H1 (cell line): ENCODE data around the gene CREB3L4. TPM values are rescaled to one million over a fixed set of nuclear protein-coding genes. Genes with fewer than 3 reads are reported as not detected.
A peak's percentile ranks its signal among the peaks of the same experiment; 100 is the strongest.

Experiments
- CTCF ChIA-PET: fragments of 300-600 bp; sonication (Branson Sonifier 250); formaldehyde crosslinking; loops from one replicate; lab custom pipeline; 2021; ENCODE audit not compliant: partially characterized antibody; lab: Charles Lee
- POLR2A ChIA-PET: fragments of 300-600 bp; sonication (Branson Sonifier 250); formaldehyde crosslinking; loops from one replicate; lab custom pipeline; 2021; ENCODE audit warnings: inconsistent platforms; ENCODE audit not compliant: partially characterized antibody; lab: Charles Lee
- DNase-seq, 2 experiments: peaks; one replicate each; pipeline versions ENCODE4 v3.0.0 to v3.0.0-alpha.2; 2010 to 2022; ENCODE audit warnings: low spot score in 2 of 2, low read depth in 1 of 2, mixed read lengths in 1 of 2
- FAIRE-seq: peaks from 2 replicates; lab custom pipeline; 2011; peaks lifted over from hg19 to GRCh38; lab: Jason Lieb, UNC
- H2AFZ ChIP-seq: 2 replicates; pipeline ENCODE4 v1.8.1; 2012; ENCODE audit warnings: low read length, inconsistent platforms
- H2AK5ac ChIP-seq: 2 replicates; pipeline ENCODE4 v1.6.1; 2013; ENCODE audit warnings: low read depth, low read length
- H2BK120ac ChIP-seq: replicated peaks from 2 replicates; pipeline ENCODE3; 2013; ENCODE audit warnings: low read depth, low read length, inconsistent platforms
- H2BK12ac ChIP-seq: 2 replicates; pipeline ENCODE4 v1.6.1; 2013; ENCODE audit warnings: low read depth, low read length
- H2BK15ac ChIP-seq: 2 replicates; pipeline ENCODE4 v1.6.1; 2013; ENCODE audit warnings: low read length
- H2BK20ac ChIP-seq: 2 replicates; pipeline ENCODE4 v1.6.1; 2013; ENCODE audit warnings: low read length
- H2BK5ac ChIP-seq: 2 replicates; pipeline ENCODE4 v1.6.1; 2013; ENCODE audit warnings: low read depth, low read length
- H3K14ac ChIP-seq: 2 replicates; pipeline ENCODE4 v1.6.1; 2013; ENCODE audit warnings: inconsistent platforms; ENCODE audit not compliant: insufficient read length
- H3K18ac ChIP-seq: 2 replicates; pipeline ENCODE4 v1.6.1; 2013; ENCODE audit warnings: low read length; ENCODE audit errors: extremely low read depth
- H3K23ac ChIP-seq: 2 replicates; pipeline ENCODE4 v1.6.1; 2013; ENCODE audit warnings: inconsistent platforms; ENCODE audit not compliant: insufficient read length
- H3K23me2 ChIP-seq: 2 replicates; pipeline ENCODE4 v1.6.1; 2013; ENCODE audit warnings: low read depth, low read length
- H3K27ac ChIP-seq: 2 replicates; pipeline ENCODE4 v1.6.1; 2011; ENCODE audit warnings: low read depth, low read length, inconsistent platforms
- H3K27me3 ChIP-seq, 4 experiments: replicated peaks in 1 of 4; 1 replicate in 1 of 4; 2 replicates in 3 of 4; pipeline versions ENCODE4 v1.6.1 to v1.8.1; 2011 to 2013; ENCODE audit warnings: low read length in 3 of 4, mild to moderate bottlenecking in 3 of 4, inconsistent platforms in 2 of 4, mixed read lengths in 2 of 4, moderate library complexity in 1 of 4; ENCODE audit not compliant: control insufficient read depth in 3 of 4, insufficient read depth in 3 of 4; ENCODE audit errors: extremely low read depth in 1 of 4
- H3K36me3 ChIP-seq, 4 experiments: 2 replicates each; pipeline versions ENCODE4 v1.6.1 to v1.8.1; 2011 to 2013; ENCODE audit warnings: mild to moderate bottlenecking in 4 of 4, low read length in 3 of 4, moderate library complexity in 2 of 4, control low read depth in 1 of 4, inconsistent platforms in 1 of 4; ENCODE audit not compliant: insufficient read depth in 4 of 4, control insufficient read depth in 2 of 4
- H3K4ac ChIP-seq: replicated peaks from 2 replicates; pipeline ENCODE3; 2013; ENCODE audit warnings: low read length, low read depth, mixed read lengths, inconsistent platforms; ENCODE audit not compliant: insufficient read length
- H3K4me1 ChIP-seq, 4 experiments: replicated peaks in 1 of 4; 1 replicate in 1 of 4; 2 replicates in 3 of 4; pipeline versions ENCODE4 v1.6.1 to v1.8.1; 2011 to 2013; ENCODE audit warnings: low read length in 3 of 4, inconsistent platforms in 2 of 4, mixed read lengths in 1 of 4; ENCODE audit not compliant: insufficient read depth in 4 of 4, control insufficient read depth in 3 of 4
- H3K4me2 ChIP-seq, 2 experiments: 2 replicates each; pipeline versions ENCODE4 v1.6.1 to v1.8.1; 2011 to 2013; ENCODE audit warnings: low read depth in 2 of 2, low read length in 2 of 2, control low read depth in 1 of 2, inconsistent platforms in 1 of 2, mild to moderate bottlenecking in 1 of 2; ENCODE audit not compliant: insufficient read depth in 1 of 2
- H3K4me3 ChIP-seq, 4 experiments: fragments of 200-600, 300-600 bp in 1 of 4; sonication (generic), shearing (Covaris generic), sonication (Bioruptor Twin) in 1 of 4; 2 replicates each; pipeline versions ENCODE4 v1.5.1 to v1.8.1; 2011 to 2016; ENCODE audit warnings: low read length in 4 of 4, low read depth in 3 of 4, control low read depth in 2 of 4, inconsistent platforms in 2 of 4, mild to moderate bottlenecking in 2 of 4, mixed read lengths in 1 of 4, moderate library complexity in 1 of 4; ENCODE audit not compliant: insufficient read depth in 2 of 4; ENCODE audit errors: extremely low read depth in 1 of 4
- H3K56ac ChIP-seq: replicated peaks from 2 replicates; pipeline ENCODE3; 2013; ENCODE audit warnings: low read depth, mild to moderate bottlenecking, mixed read lengths, low read length, inconsistent platforms; ENCODE audit not compliant: insufficient read length
- H3K79me1 ChIP-seq: 2 replicates; pipeline ENCODE4 v1.6.1; 2013; ENCODE audit warnings: low read depth, low read length, control low read depth
- H3K79me2 ChIP-seq, 2 experiments: 2 replicates each; pipeline versions ENCODE4 v1.6.1 to v1.8.1; 2012 to 2013; ENCODE audit warnings: low read length in 2 of 2, mild to moderate bottlenecking in 2 of 2, inconsistent platforms in 1 of 2; ENCODE audit not compliant: insufficient read depth in 2 of 2, control insufficient read depth in 1 of 2
- H3K9ac ChIP-seq, 4 experiments: replicated peaks in 1 of 4; 1 replicate in 1 of 4; 2 replicates in 3 of 4; pipeline versions ENCODE4 v1.6.1 to v1.8.1; 2011 to 2013; ENCODE audit warnings: low read depth in 3 of 4, low read length in 3 of 4, control low read depth in 2 of 4, mild to moderate bottlenecking in 2 of 4, moderate library complexity in 2 of 4, inconsistent platforms in 1 of 4; ENCODE audit errors: extremely low read depth in 1 of 4
- H3K9me3 ChIP-seq, 2 experiments: 2 replicates each; pipeline versions ENCODE4 v1.6.1 to v1.8.1; 2012 to 2013; ENCODE audit warnings: mild to moderate bottlenecking in 2 of 2, moderate library complexity in 2 of 2, control low read depth in 1 of 2, inconsistent platforms in 1 of 2, low read depth in 1 of 2, low read length in 1 of 2, mixed read lengths in 1 of 2; ENCODE audit not compliant: insufficient read depth in 2 of 2
- H4K20me1 ChIP-seq, 2 experiments: replicated peaks in 1 of 2; 2 replicates each; pipeline versions ENCODE3 to v1.8.1; 2011 to 2013; ENCODE audit warnings: inconsistent platforms in 2 of 2, low read length in 2 of 2, mild to moderate bottlenecking in 1 of 2; ENCODE audit not compliant: insufficient read depth in 2 of 2, control insufficient read depth in 1 of 2
- H4K5ac ChIP-seq: 2 replicates; pipeline ENCODE4 v1.6.1; 2013; ENCODE audit warnings: low read length, low read depth, mixed read lengths, inconsistent platforms; ENCODE audit not compliant: insufficient read length
- H4K8ac ChIP-seq: 2 replicates; pipeline ENCODE4 v1.8.0; 2013; ENCODE audit warnings: mild to moderate bottlenecking, moderate library complexity, low read length, inconsistent platforms; ENCODE audit not compliant: insufficient read depth; ENCODE audit errors: extremely low read depth
- H4K91ac ChIP-seq: replicated peaks from 2 replicates; pipeline ENCODE3; 2013; ENCODE audit warnings: low read length, mixed read lengths, inconsistent platforms; ENCODE audit not compliant: insufficient read length
- ASH2L ChIP-seq: fragments of 200-600, 300-600 bp; sonication (generic); IDR thresholded peaks from one replicate; pipeline ENCODE4 v1.7.1; 2017; ENCODE audit warnings: low read length
- ATF2 ChIP-seq: IDR thresholded peaks from 2 replicates; pipeline ENCODE4 v1.6.1; 2012; ENCODE audit warnings: low read length, inconsistent platforms
- EGR1 ChIP-seq: IDR thresholded peaks from 2 replicates; pipeline ENCODE4 v1.6.1; 2011; ENCODE audit warnings: low read depth, low read length, borderline replicate concordance
- KDM5A ChIP-seq: fragments of 200-600 bp; IDR thresholded peaks from 2 replicates; pipeline ENCODE4 v1.7.1; 2012; ENCODE audit warnings: mild to moderate bottlenecking, low read length, inconsistent platforms, mixed read lengths
- PHF8 ChIP-seq: fragments of 200-600 bp; sonication (generic); conservative IDR thresholded peaks from 2 replicates; pipeline ENCODE4 v1.7.1; 2012; ENCODE audit warnings: low read depth, mild to moderate bottlenecking, inconsistent platforms, low read length, moderate library complexity
- POLR2A ChIP-seq, 2 experiments: IDR thresholded peaks; 1 replicate in 1 of 2; 2 replicates in 1 of 2; pipeline ENCODE4 v1.6.1; 2011; ENCODE audit warnings: low read depth in 2 of 2, low read length in 2 of 2, mild to moderate bottlenecking in 2 of 2; ENCODE audit errors: control extremely low read depth in 1 of 2
- RNF2 ChIP-seq: fragments of 200-900, 300-1000 bp; sonication (generic); IDR thresholded peaks from 2 replicates; pipeline ENCODE4 v1.7.1; 2016; ENCODE audit warnings: borderline replicate concordance, low read depth, mild to moderate bottlenecking, antibody characterized with exemption, low read length; ENCODE audit not compliant: poor library complexity, severe bottlenecking; ENCODE audit errors: missing control alignments
- SIN3A ChIP-seq, 2 experiments: IDR thresholded peaks in 1 of 2; conservative IDR thresholded peaks in 1 of 2; 2 replicates each; pipeline ENCODE4 v1.6.1; 2011 to 2012; ENCODE audit warnings: low read length in 2 of 2, improper control_type of control experiment in 1 of 2, low read depth in 1 of 2, mild to moderate bottlenecking in 1 of 2
- WGBS, 2 experiments: shearing (Covaris generic) in 1 of 2; methylation state at CpG; one replicate each; pipeline versions ENCODE4 v1.1.6 to v1.1.7; 2013 to 2015; ENCODE audit warnings: low lambda C conversion rate in 2 of 2, mixed read lengths in 2 of 2, inconsistent platforms in 1 of 2, low coverage in 1 of 2, missing lambda C conversion rate in 1 of 2; ENCODE audit not compliant: insufficient replicate concordance in 2 of 2, insufficient coverage in 1 of 2, insufficient read length in 1 of 2; ENCODE audit errors: extremely low coverage in 1 of 2, missing lambda C conversion rate in 1 of 2; 5-methylcytosine and 5-hydroxymethylcytosine counted together
- polyA plus RNA-seq, 7 experiments: library from polyadenylated mRNA; depleted of rRNA in 3 of 7; stranded (reverse) in 5 of 7; unstranded in 2 of 7; fragments of >200 nt in 5 of 7; fragments of 200-250 nt in 2 of 7; gene quantifications; 1 replicate in 5 of 7; 2 replicates in 1 of 7; 4 replicates in 1 of 7; pipeline versions ENCODE4 v1.2.1 to v1.2.3, GENCODE V29; 2011 to 2013; ENCODE audit warnings: missing spikeins in 2 of 7, mixed read lengths in 2 of 7
- total RNA-seq: library from RNA; stranded (reverse); fragmentation: NEBNext Ultra II Directional; extraction: Animal tissue kit (Norgen Biotek cat#: 25700); gene quantifications from 2 replicates; pipeline ENCODE4 v1.2.1, GENCODE V29; 2021

CREB3L4 gene
- total and polyA plus RNA-seq, 2 of the 8 experiments (the other 6 are each of a cell fraction or from before 2014, with no cell fraction given), result 34.4 to 54.0 TPM

- H3K79me1 ChIP-seq, result 0 out of 2 replicates have a peak, but pooled peaks cover 3% of the 10 kb centered on the region
- peaks cover 0 to 4% of the 10 kb centered on the region in 2 experiments for H4K20me1 ChIP-seq
- H3K14ac ChIP-seq, result no peak within 1 kb of the TSS
- no peak within 1 kb of the TSS for H2AK5ac ChIP-seq
- ChIA-PET POLR2A (interaction anchor here (0.9 to 13.2 kb wide), 16 partner anchors 9 to 211 kb away, joined by 3 to 454 read pairs (median 4); partner anchors contain the start of genes CREB3L4, CRTC2, DENND4B and JTB), CTCF (interaction anchor here (0.6 to 3.9 kb wide), 35 partner anchors 8 to 357 kb away, joined by 3 to 31 read pairs (median 4); partner anchors contain the start of genes CREB3L4, DENND4B, GATAD2B and JTB)
- H4K5ac ChIP-seq, result peak within 1 kb of the TSS; percentile 92
- 0 out of 2 replicates have a peak within 1 kb of the TSS, but pooled peaks have one; percentile 5 for H2BK12ac ChIP-seq
- peak within 1 kb of the TSS; percentile 61 to 90 (median 80) for H3K9ac ChIP-seq
- H3K18ac ChIP-seq, result peak within 1 kb of the TSS; percentile 64
- H3K27ac ChIP-seq, result peak within 1 kb of the TSS; percentile 74
- no peak within 1 kb of the TSS for H2BK120ac ChIP-seq
- peak within 1 kb of the TSS; percentile 85 for H3K4ac ChIP-seq
- H3K56ac ChIP-seq, result peak within 1 kb of the TSS; percentile 70
- WGBS, 2 experiments, result 4% methylated on average over 23 of the region's 32 CpGs; no CpG with 5 or more reads in 1 of the 2 experiments
- H3K23me2 ChIP-seq, result peaks cover 11% of the 10 kb centered on the region
- H4K91ac ChIP-seq, result peak within 1 kb of the TSS; percentile 38
- no peak within 1 kb of the TSS for H2BK20ac ChIP-seq
- H3K36me3 ChIP-seq, result peaks cover 5 to 30% (median 22%) of the 10 kb centered on the region in 4 experiments; a peak in 7 of 8 replicates
- peaks cover 0 to 25% of the 10 kb centered on the region in 2 experiments; a peak in 3 of 4 replicates for H3K79me2 ChIP-seq
- no peak for FAIRE-seq
- peak within 1 kb of the TSS; percentile 81 for H2AFZ ChIP-seq
- peak in 1 of 2 experiments; percentile 86 for DNase-seq
- peak within 1 kb of the TSS; percentile 96 to 100 for H3K4me2 ChIP-seq
- H3K4me1 ChIP-seq, result peaks cover 0 to 10% (median 9%) of the 10 kb centered on the region in 4 experiments; a peak in 5 of 7 replicates
- peak within 1 kb of the TSS; percentile 83 to 93 (median 90) for H3K4me3 ChIP-seq
- H2BK5ac ChIP-seq, result peak within 1 kb of the TSS; percentile 60
- H3K9me3 ChIP-seq, result no peaks in the 10 kb centered on the region
- H3K27me3 ChIP-seq, result no peaks in the 10 kb centered on the region
- no peak within 1 kb of the TSS for H3K23ac ChIP-seq
- peak within 1 kb of the TSS; percentile 81; the same call in 1 of the 2 replicates for H2BK15ac ChIP-seq
- H4K8ac ChIP-seq, result no peak within 1 kb of the TSS
- TF ChIP-seq PHF8 (peak; percentile 41; the same call in 1 of the 2 replicates), RNF2 (no peak), POLR2A (IDR thresholded peaks at IDR 0.05; ENCODE audit: control extremely low read depth in 1 of 2, low read depth in 2 of 2, low read length in 2 of 2) (peak in 1 of 2 experiments; percentile 53), EGR1 (0 out of 2 replicates have a peak, but pooled peaks have one; percentile 3), SIN3A (conservative IDR thresholded peaks at IDR 0.05 in 1 of 2, IDR thresholded peaks at IDR 0.05 in 1 of 2; ENCODE audit: low read depth in 1 of 2, low read length in 2 of 2) (peak in 1 of 2 experiments; percentile 51; a peak in 1 of 4 replicates), KDM5A (no peak), ASH2L (peak; percentile 45), ATF2 (no peak)
Measured at GRCh38 chr1:153985941-153986761, 18.4 kb downstream of the CREB3L4 start, which contains the start of gene RAB13. Gene RAB13 (minus strand): TSS chr1:153986339. CDS start chr1:153986236, 103 bp downstream.
